ENCODE results near the gene AGAP2. TPM values are rescaled to one million over a fixed set of nuclear protein-coding genes. Genes with fewer than 3 reads are reported as not detected.
A peak's percentile ranks its signal among the peaks of the same experiment; 100 is the strongest.

The AGAP2 gene
- total RNA-seq, 1 donor from 2014 or later, result 0.14 TPM

DNA sequence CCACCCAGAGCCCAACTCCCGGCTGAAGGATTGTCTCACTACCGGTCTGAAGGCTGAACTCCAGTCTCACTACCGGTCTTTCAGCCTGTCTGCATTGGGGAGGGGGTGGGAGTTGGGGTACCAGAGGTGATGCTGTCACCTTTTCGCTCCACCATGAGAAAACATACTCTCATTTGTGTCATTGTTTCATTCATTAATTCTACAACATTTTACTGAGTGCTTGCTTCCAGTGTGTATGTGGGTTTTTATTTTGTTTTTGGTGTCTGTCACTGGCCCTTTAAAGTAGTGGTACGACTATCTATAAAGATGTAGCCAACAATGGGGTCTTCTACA, 14.1 kb upstream of the AGAP2 start:
- Histone ChIP-seq H3K4me3 (ENCODE audit: insufficient read depth, low read depth, low read length) (peak overlapping the region; percentile 41), H4K20me1 (ENCODE audit: insufficient read depth, low read length) (peaks cover 16% of the 10 kb centered on the region), H3K79me2 (ENCODE audit: insufficient read depth, low read length) (peaks cover 34% of the 10 kb centered on the region), H3K27me3 (ENCODE audit: insufficient read depth, low read length) (peaks cover 11% of the 10 kb centered on the region), H3K9me3 (ENCODE audit: insufficient read depth, low read depth, low read length) (no peaks in the 10 kb centered on the region), H3K4me2 (ENCODE audit: low read length) (peak overlapping the region; percentile 95), H3K36me3 (ENCODE audit: insufficient read depth, low read length) (peaks cover 17% of the 10 kb centered on the region), H3K4me1 (ENCODE audit: insufficient read depth, low read length) (peaks cover 21% of the 10 kb centered on the region), H3K9ac (ENCODE audit: low read length) (peak overlapping the region; percentile 42), H3K27ac (ENCODE audit: low read depth, low read length) (no peak overlapping the region), H2AFZ (ENCODE audit: low read depth, low read length) (peak overlapping the region; percentile 11)
- TF ChIP-seq EZH2 (IDR thresholded peaks at IDR 0.05; ENCODE audit: insufficient read depth, low read length) (no peak), CTCF (IDR thresholded peaks at IDR 0.05; ENCODE audit: insufficient read depth, low read depth, low read length) (no peak)
- FAIRE-seq, result no peak
- no peaks in the 10 kb centered on the region for H3K9me3 Mint-ChIP-seq (ENCODE audit: unreplicated experiment)
- H3K36me3 Mint-ChIP-seq (ENCODE audit: low read depth, unreplicated experiment), result peaks cover 23% of the 10 kb centered on the region
- DNase-seq (ENCODE audit: low read depth), result no peak
- peak overlapping the region; percentile 91 for H3K4me3 Mint-ChIP-seq (ENCODE audit: unreplicated experiment)
- peak overlapping the region; percentile 94 for H3K27ac Mint-ChIP-seq (ENCODE audit: unreplicated experiment)
- H3K4me1 Mint-ChIP-seq (ENCODE audit: low read depth, unreplicated experiment), result peaks cover 27% of the 10 kb centered on the region
- no peaks in the 10 kb centered on the region for H3K27me3 Mint-ChIP-seq (ENCODE audit: low read depth, unreplicated experiment)

- Mint-ChIP-seq H3K9me3 (ENCODE audit: unreplicated experiment) (no peaks in the 10 kb centered on the region), H3K4me1 (ENCODE audit: low read depth, unreplicated experiment) (peaks cover 27% of the 10 kb centered on the region), H3K27me3 (ENCODE audit: low read depth, unreplicated experiment) (no peaks in the 10 kb centered on the region), H3K4me3 (ENCODE audit: unreplicated experiment) (peak within 1 kb of the TSS; percentile 91), H3K36me3 (ENCODE audit: low read depth, unreplicated experiment) (peaks cover 26% of the 10 kb centered on the region), H3K27ac (ENCODE audit: unreplicated experiment) (peak within 1 kb of the TSS; percentile 94)
- Histone ChIP-seq H3K27me3 (ENCODE audit: insufficient read depth, low read length) (peaks cover 11% of the 10 kb centered on the region), H3K9me3 (ENCODE audit: insufficient read depth, low read depth, low read length) (no peaks in the 10 kb centered on the region), H2AFZ (ENCODE audit: low read depth, low read length) (peak within 1 kb of the TSS; percentile 78), H3K4me3 (ENCODE audit: insufficient read depth, low read depth, low read length) (peak within 1 kb of the TSS; percentile 76), H3K9ac (ENCODE audit: low read length) (peak within 1 kb of the TSS; percentile 97), H3K36me3 (ENCODE audit: insufficient read depth, low read length) (peaks cover 22% of the 10 kb centered on the region), H3K79me2 (ENCODE audit: insufficient read depth, low read length) (peaks cover 34% of the 10 kb centered on the region), H3K4me1 (ENCODE audit: insufficient read depth, low read length) (peaks cover 21% of the 10 kb centered on the region), H3K27ac (ENCODE audit: low read depth, low read length) (peak within 1 kb of the TSS; percentile 95), H4K20me1 (ENCODE audit: insufficient read depth, low read length) (peaks cover 16% of the 10 kb centered on the region), H3K4me2 (ENCODE audit: low read length) (peak within 1 kb of the TSS; percentile 95)
- TF ChIP-seq EZH2 (IDR thresholded peaks at IDR 0.05; ENCODE audit: insufficient read depth, low read length) (no peak), CTCF (IDR thresholded peaks at IDR 0.05; ENCODE audit: insufficient read depth, low read depth, low read length) (no peak)
- DNase-seq (ENCODE audit: low read depth) (peak; percentile 99), FAIRE-seq (peak; percentile 73)
These were observed 13.5 kb upstream of the AGAP2 start, which contains the start of gene CDK4 for GRCh38 chr12:57751788-57752667. Gene CDK4, minus strand, starts transcription at chr12:57752310. Its CDS starts 593 bp downstream, at chr12:57751717.

- FAIRE-seq (no peak), DNase-seq (ENCODE audit: low read depth) (no peak)
- peak overlapping the region; percentile 78 for H2AFZ ChIP-seq (ENCODE audit: low read depth, low read length)
- H3K27ac ChIP-seq (ENCODE audit: low read depth, low read length), result peak overlapping the region; percentile 95
- peaks cover 34% of the 10 kb centered on the region for H3K79me2 ChIP-seq (ENCODE audit: insufficient read depth, low read length)
- H3K27me3 Mint-ChIP-seq (ENCODE audit: low read depth, unreplicated experiment), result no peaks in the 10 kb centered on the region
- peaks cover 28% of the 10 kb centered on the region for H3K36me3 ChIP-seq (ENCODE audit: insufficient read depth, low read length)
- H3K4me2 ChIP-seq (ENCODE audit: low read length), result peak overlapping the region; percentile 95
- H3K4me3 Mint-ChIP-seq (ENCODE audit: unreplicated experiment), result peak overlapping the region; percentile 91
- H3K4me1 Mint-ChIP-seq (ENCODE audit: low read depth, unreplicated experiment), result peaks cover 25% of the 10 kb centered on the region
- H3K9me3 ChIP-seq (ENCODE audit: insufficient read depth, low read depth, low read length), result no peaks in the 10 kb centered on the region
- peak overlapping the region; percentile 94 for H3K27ac Mint-ChIP-seq (ENCODE audit: unreplicated experiment)
- peaks cover 32% of the 10 kb centered on the region for H3K36me3 Mint-ChIP-seq (ENCODE audit: low read depth, unreplicated experiment)
- peak overlapping the region; percentile 76 for H3K4me3 ChIP-seq (ENCODE audit: insufficient read depth, low read depth, low read length)
- H3K9ac ChIP-seq (ENCODE audit: low read length), result peak overlapping the region; percentile 97
- peaks cover 21% of the 10 kb centered on the region for H3K4me1 ChIP-seq (ENCODE audit: insufficient read depth, low read length)
- peaks cover 11% of the 10 kb centered on the region for H3K27me3 ChIP-seq (ENCODE audit: insufficient read depth, low read length)
- no peaks in the 10 kb centered on the region for H3K9me3 Mint-ChIP-seq (ENCODE audit: unreplicated experiment)
- TF ChIP-seq CTCF (IDR thresholded peaks at IDR 0.05; ENCODE audit: insufficient read depth, low read depth, low read length), result no peak
- no peak for TF ChIP-seq EZH2 (IDR thresholded peaks at IDR 0.05; ENCODE audit: insufficient read depth, low read length)
- H4K20me1 ChIP-seq (ENCODE audit: insufficient read depth, low read length), result peaks cover 13% of the 10 kb centered on the region
These were observed 12.9 kb upstream of the AGAP2 start for GRCh38 chr12:57751432-57751787.
